Measurements from ENCODE around the gene AGPAT4. TPM values are rescaled to one million over a fixed set of nuclear protein-coding genes. Genes with fewer than 3 reads are reported as not detected.

The AGPAT4 gene
- total RNA-seq, 1 experiment from 2014 or later = 0.07 TPM

GRCh38 chr6:161137320-161137719, 136.5 kb downstream of the AGPAT4 start:
- Histone ChIP-seq H3K27me3 (ENCODE audit: insufficient read depth, low read depth) (peaks cover 6% of the 10 kb centered on the region; the same call in 1 of the 2 replicates), H3K4me2 (no peak overlapping the region), H3K4me1 (replicated peaks; ENCODE audit: insufficient read depth) (no peaks in the 10 kb centered on the region), H3K9me2 (ENCODE audit: insufficient read depth) (no peaks in the 10 kb centered on the region), H2AFZ (no peak overlapping the region), H4K20me1 (ENCODE audit: insufficient read depth) (no peaks in the 10 kb centered on the region), H3K36me3 (ENCODE audit: low read depth) (no peaks in the 10 kb centered on the region), H3K9me3 (ENCODE audit: insufficient read depth, low read depth) (no peaks in the 10 kb centered on the region), H3K27ac (no peak overlapping the region), H3F3A (ENCODE audit: insufficient read depth, low read depth) (no peaks in the 10 kb centered on the region), H3K79me2 (ENCODE audit: low read depth) (no peaks in the 10 kb centered on the region), H3K4me3 (no peak overlapping the region)
- DNase-seq = no peak
- intact Hi-C loops (cut with micrococcal nuclease; ENCODE audit: unreplicated experiment) = no loop called here
- CTCF ChIA-PET = no interaction called here
- no TSS peak for BruUV-seq (replicated peaks)
- TF ChIP-seq EZH2 (IDR thresholded peaks at IDR 0.05; ENCODE audit: low read depth) = no peak
- TF ChIP-seq CTCF (conservative IDR thresholded peaks at IDR 0.05) = no peak
- POLR2A ChIA-PET (ENCODE audit: unreplicated experiment) = no interaction called here

GRCh38 chr6:161136655-161137054, 137.2 kb downstream of the AGPAT4 start:
- Histone ChIP-seq H3K27me3 (ENCODE audit: insufficient read depth, low read depth) (no peaks in the 10 kb centered on the region), H3K79me2 (ENCODE audit: low read depth) (no peaks in the 10 kb centered on the region), H3K36me3 (ENCODE audit: low read depth) (no peaks in the 10 kb centered on the region), H3F3A (ENCODE audit: insufficient read depth, low read depth) (no peaks in the 10 kb centered on the region), H3K9me3 (ENCODE audit: insufficient read depth, low read depth) (no peaks in the 10 kb centered on the region), H3K4me3 (no peak overlapping the region), H4K20me1 (ENCODE audit: insufficient read depth) (no peaks in the 10 kb centered on the region), H3K9me2 (ENCODE audit: insufficient read depth) (no peaks in the 10 kb centered on the region), H3K4me2 (no peak overlapping the region), H3K4me1 (replicated peaks; ENCODE audit: insufficient read depth) (no peaks in the 10 kb centered on the region), H3K27ac (no peak overlapping the region), H2AFZ (no peak overlapping the region)
- BruUV-seq (replicated peaks) = no TSS peak
- POLR2A ChIA-PET (ENCODE audit: unreplicated experiment) = no interaction called here
- TF ChIP-seq CTCF (conservative IDR thresholded peaks at IDR 0.05) (no peak), EZH2 (IDR thresholded peaks at IDR 0.05; ENCODE audit: low read depth) (no peak)
- CTCF ChIA-PET = no interaction called here
- intact Hi-C loops (cut with micrococcal nuclease; ENCODE audit: unreplicated experiment) = no loop called here
- no peak for DNase-seq

- no peaks in the 10 kb centered on the region for H3K9me2 ChIP-seq (ENCODE audit: insufficient read depth)
- H3K36me3 ChIP-seq (ENCODE audit: low read depth) = no peaks in the 10 kb centered on the region
- no peaks in the 10 kb centered on the region for H3K4me1 ChIP-seq (replicated peaks; ENCODE audit: insufficient read depth)
- no TSS peak for BruUV-seq (replicated peaks)
- ChIA-PET POLR2A (ENCODE audit: unreplicated experiment) (no interaction called here), CTCF (no interaction called here)
- H3K4me3 ChIP-seq = no peak overlapping the region
- no peaks in the 10 kb centered on the region for H3F3A ChIP-seq (ENCODE audit: insufficient read depth, low read depth)
- no peak overlapping the region for H2AFZ ChIP-seq
- H3K27me3 ChIP-seq (ENCODE audit: insufficient read depth, low read depth) = no peaks in the 10 kb centered on the region
- no peak for TF ChIP-seq EZH2 (IDR thresholded peaks at IDR 0.05; ENCODE audit: low read depth)
- no peak for TF ChIP-seq CTCF (conservative IDR thresholded peaks at IDR 0.05)
- no peaks in the 10 kb centered on the region for H3K9me3 ChIP-seq (ENCODE audit: insufficient read depth, low read depth)
- H3K79me2 ChIP-seq (ENCODE audit: low read depth) = no peaks in the 10 kb centered on the region
- H4K20me1 ChIP-seq (ENCODE audit: insufficient read depth) = no peaks in the 10 kb centered on the region
- intact Hi-C loops (cut with micrococcal nuclease; ENCODE audit: unreplicated experiment) = no loop called here
- DNase-seq = no peak
- no peak overlapping the region for H3K27ac ChIP-seq
- H3K4me2 ChIP-seq = no peak overlapping the region
Measured at GRCh38 chr6:161135695-161136591, 137.9 kb downstream of the AGPAT4 start.
